Measurements from ENCODE around the gene SEC23IP. TPM values are rescaled to one million over a fixed set of nuclear protein-coding genes. Genes with fewer than 3 reads are reported as not detected.
A peak's percentile ranks its signal among the peaks of the same experiment; 100 is the strongest.

Gene SEC23IP
- 10 to 100 TPM; 20.5 to 51.7 (median 31.8) TPM for total RNA-seq

DNA sequence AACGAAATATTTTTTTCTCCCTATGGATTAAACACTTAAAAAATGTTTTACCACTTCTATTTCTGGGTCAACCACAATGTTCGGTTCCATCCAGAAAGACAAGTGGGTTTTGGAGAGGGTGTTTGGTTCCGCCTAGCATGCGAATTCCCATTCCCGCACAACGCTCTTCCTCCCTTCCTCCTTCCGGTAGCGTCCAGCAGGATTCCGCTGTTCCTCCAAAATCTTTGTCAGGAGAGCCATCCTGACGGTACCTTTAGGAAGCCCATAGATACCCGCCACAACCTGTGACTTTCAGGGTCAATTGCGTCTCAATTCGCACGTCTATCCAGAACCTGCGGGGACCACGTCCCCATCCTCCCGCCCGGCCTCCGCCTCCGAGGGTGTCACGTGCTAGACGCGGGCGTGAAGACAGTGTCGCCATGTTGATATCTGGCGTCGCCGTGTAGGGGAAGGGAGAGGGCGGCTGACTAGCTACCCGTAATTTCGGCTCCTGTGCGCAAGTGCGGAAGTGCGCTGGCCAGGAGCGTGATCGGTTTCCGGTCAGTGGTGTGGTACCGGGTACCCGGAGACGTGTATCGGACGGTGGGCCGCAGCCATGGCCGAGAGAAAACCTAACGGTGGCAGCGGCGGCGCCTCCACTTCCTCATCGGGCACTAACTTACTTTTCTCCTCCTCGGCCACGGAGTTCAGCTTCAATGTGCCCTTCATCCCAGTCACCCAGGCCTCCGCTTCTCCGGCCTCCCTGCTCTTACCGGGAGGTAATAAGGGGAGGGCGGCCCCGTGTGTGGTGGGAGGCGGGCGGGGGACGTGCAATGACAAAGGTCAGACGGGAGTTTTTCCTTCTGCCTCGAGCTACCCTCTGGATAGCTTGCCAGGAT lies at the start of gene SEC23IP:
SEC23IP (plus strand) TSS at position 543 of the 878 bp plus-strand sequence; CDS start at position 596, 53 bp downstream.
- Histone ChIP-seq H3K9me3 (no peaks in the 10 kb centered on the region), H3K4me3 (peak within 1 kb of the TSS; percentile 80 to 89 (median 86)), H3K36me3 (no peaks in the 10 kb centered on the region), H3K27ac (peak within 1 kb of the TSS; percentile 87 to 94 (median 89)), H3K27me3 (no peaks in the 10 kb centered on the region), H3K4me1 (peaks cover 24 to 49% (median 41%) of the 10 kb centered on the region in 4 donors)
- DNase-seq = peak; percentile 96
- intact Hi-C loops (cut with DNase I; ENCODE audit: low total_unique reads) (no loop called here), in situ Hi-C loops (cut with MboI; ENCODE audit: low pct_ligation_motif_present in 1 of 4, low pct_unique_long_range_greater_than_20kb in 1 of 4, low sequenced_read_pairs in 3 of 4) (no loop called here)
- peak; percentile 85 for TF ChIP-seq POLR2A (IDR thresholded peaks at IDR 0.05)
- TF ChIP-seq POLR2AphosphoS5 (IDR thresholded peaks at IDR 0.05) = peak; percentile 92 to 96 (median 95)
- TF ChIP-seq EP300 (IDR thresholded peaks at IDR 0.05; ENCODE audit: low read depth) = no peak
- peak in 2 of 5 experiments; percentile 30 to 39 for TF ChIP-seq CTCF (IDR thresholded peaks at IDR 0.05)
- 0 to 1% methylated on average over 4 to 61 of the region's 61 CpGs for WGBS, 2 donors (ENCODE audit: low coverage in 1 of 2)

DNA sequence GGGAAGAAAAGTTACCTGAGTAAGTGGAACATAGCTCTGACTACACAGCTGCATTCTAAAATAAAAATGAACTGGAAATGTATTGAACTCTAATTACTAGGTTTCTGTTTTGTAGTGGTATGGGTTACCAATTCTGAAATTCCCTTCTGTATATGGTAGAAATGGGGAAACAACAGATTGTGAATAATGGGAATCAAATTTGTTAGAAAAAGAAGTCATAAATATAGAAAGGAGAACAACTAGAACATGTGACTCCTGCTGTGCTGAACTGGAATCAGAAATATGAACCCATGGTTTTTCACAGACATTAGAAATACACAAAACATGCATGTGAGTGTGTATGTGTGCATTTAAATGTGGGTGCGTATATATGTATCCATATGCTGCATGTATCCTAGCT lies 46.9 kb upstream of the SEC23IP start:
- Histone ChIP-seq H3K27me3 (no peaks in the 10 kb centered on the region), H3K4me3 (no peak overlapping the region), H3K4me1 (no peaks in the 10 kb centered on the region), H3K9me3 (no peaks in the 10 kb centered on the region), H3K36me3 (peaks cover 0 to 69% (median 36%) of the 10 kb centered on the region in 4 donors), H3K27ac (no peak overlapping the region)
- intact Hi-C loops (cut with DNase I; ENCODE audit: low total_unique reads) = no loop called here
- 96 to 100% methylated on average over 1 of the region's 1 CpG for WGBS, 2 donors (ENCODE audit: low coverage in 1 of 2)
- TF ChIP-seq POLR2A (IDR thresholded peaks at IDR 0.05) = no peak
- TF ChIP-seq EP300 (IDR thresholded peaks at IDR 0.05; ENCODE audit: low read depth) = no peak
- TF ChIP-seq POLR2AphosphoS5 (IDR thresholded peaks at IDR 0.05) = no peak
- no peak for TF ChIP-seq CTCF (IDR thresholded peaks at IDR 0.05)
- in situ Hi-C loops (cut with MboI; ENCODE audit: low pct_ligation_motif_present in 1 of 4, low pct_unique_long_range_greater_than_20kb in 1 of 4, low sequenced_read_pairs in 3 of 4) = loop anchor here in 1 of 4 donors (25.0 kb wide), 1 partner anchor 158 kb away; no protein-coding TSS in a partner anchor
- DNase-seq = no peak

DNA sequence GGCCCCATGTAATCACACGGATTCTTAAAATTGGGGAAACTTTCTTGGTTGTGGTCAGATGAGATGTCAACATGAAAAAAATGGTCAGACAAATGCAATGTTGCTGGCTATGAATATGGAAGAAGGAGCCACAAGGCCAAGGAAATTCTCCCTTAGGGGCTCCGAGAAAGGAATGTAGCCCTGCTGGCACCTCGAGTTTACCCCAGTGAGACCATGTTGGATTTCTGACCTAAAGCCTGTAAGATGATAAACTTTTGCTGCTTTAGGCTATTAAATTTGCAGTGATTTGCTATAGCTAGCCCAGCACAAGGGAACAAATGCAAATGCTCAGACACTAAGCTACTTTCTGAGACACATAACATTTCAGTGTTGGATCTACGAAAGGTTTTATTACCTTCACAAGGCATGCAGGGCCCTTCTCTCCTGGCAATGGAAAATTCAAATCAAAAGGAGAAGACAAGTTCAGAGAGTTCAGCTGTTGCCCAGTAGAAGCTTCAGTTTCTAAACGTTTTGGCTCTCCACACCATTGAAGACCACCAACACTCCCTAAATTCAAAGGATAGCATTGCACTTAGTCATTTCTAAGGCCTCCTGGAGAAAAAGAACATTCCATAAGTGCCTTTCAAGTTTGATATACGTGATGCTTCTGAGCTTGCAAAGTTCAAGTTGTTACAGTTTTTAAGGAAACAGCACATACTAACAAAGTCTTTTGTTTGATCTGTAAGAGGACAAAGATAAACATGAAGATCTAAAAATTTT lies 43.3 kb upstream of the SEC23IP start:
- Histone ChIP-seq H3K9me3 (no peaks in the 10 kb centered on the region), H3K27ac (no peak overlapping the region), H3K27me3 (no peaks in the 10 kb centered on the region), H3K4me3 (no peak overlapping the region), H3K36me3 (peaks cover 0 to 67% (median 29%) of the 10 kb centered on the region in 4 donors), H3K4me1 (no peaks in the 10 kb centered on the region)
- intact Hi-C loops (cut with DNase I; ENCODE audit: low total_unique reads) = no loop called here
- in situ Hi-C loops (cut with MboI; ENCODE audit: low pct_ligation_motif_present in 1 of 4, low pct_unique_long_range_greater_than_20kb in 1 of 4, low sequenced_read_pairs in 3 of 4) = loop anchor here in 1 of 4 donors (25.0 kb wide), 1 partner anchor 162 kb away; no protein-coding TSS in a partner anchor
- TF ChIP-seq EP300 (IDR thresholded peaks at IDR 0.05; ENCODE audit: low read depth) (no peak), CTCF (IDR thresholded peaks at IDR 0.05) (no peak), POLR2A (IDR thresholded peaks at IDR 0.05) (no peak), POLR2AphosphoS5 (IDR thresholded peaks at IDR 0.05) (no peak)
- DNase-seq = no peak
- WGBS, 2 donors (ENCODE audit: low coverage in 1 of 2) = 72 to 77% methylated on average over 2 to 6 of the region's 6 CpGs

DNA sequence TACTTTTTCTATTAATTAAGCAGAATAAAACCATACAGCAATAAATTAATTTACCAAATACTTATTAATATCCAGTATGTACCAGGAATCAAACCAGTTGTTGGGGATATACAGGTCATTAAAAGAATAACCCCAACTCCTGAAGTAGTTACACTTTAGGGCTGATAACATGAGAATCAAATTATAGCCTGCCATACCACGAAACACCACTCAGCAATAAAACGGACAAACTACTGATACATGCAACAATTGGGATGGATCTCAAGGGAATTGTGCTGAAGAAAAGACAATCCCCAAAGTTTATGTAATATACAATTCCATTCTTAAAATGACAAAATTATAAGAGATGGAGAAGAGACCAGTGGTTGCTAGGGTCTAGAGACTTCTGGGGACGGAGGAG lies 42.6 kb upstream of the SEC23IP start:
- DNase-seq = no peak
- Histone ChIP-seq H3K9me3 (no peaks in the 10 kb centered on the region), H3K27me3 (no peaks in the 10 kb centered on the region), H3K4me1 (no peaks in the 10 kb centered on the region), H3K4me3 (no peak overlapping the region), H3K27ac (no peak overlapping the region), H3K36me3 (peaks cover 0 to 67% (median 31%) of the 10 kb centered on the region in 4 donors)
- 90 to 93% methylated on average over 1 to 3 of the region's 3 CpGs for WGBS, 2 donors (ENCODE audit: low coverage in 1 of 2)
- no peak for TF ChIP-seq POLR2A (IDR thresholded peaks at IDR 0.05)
- no peak for TF ChIP-seq CTCF (IDR thresholded peaks at IDR 0.05)
- no peak for TF ChIP-seq POLR2AphosphoS5 (IDR thresholded peaks at IDR 0.05)
- no peak for TF ChIP-seq EP300 (IDR thresholded peaks at IDR 0.05; ENCODE audit: low read depth)
- intact Hi-C loops (cut with DNase I; ENCODE audit: low total_unique reads) = loop anchor here (10.0 kb wide), 1 partner anchor 105 kb away; no protein-coding TSS in a partner anchor
- in situ Hi-C loops (cut with MboI; ENCODE audit: low pct_ligation_motif_present in 1 of 4, low pct_unique_long_range_greater_than_20kb in 1 of 4, low sequenced_read_pairs in 3 of 4) = loop anchor here in 3 of 4 donors (10.0 to 25.0 kb wide), 5 partner anchors 88 to 165 kb away; no protein-coding TSS in a partner anchor

All from transverse colon (tissue), 4 donors.